ENCODE measurements around the gene OTUD3. TPM values are rescaled to one million over a fixed set of nuclear protein-coding genes. Genes with fewer than 3 reads are reported as not detected.

OTUD3 gene
- total and polyA plus RNA-seq, 2 of the 13 experiments (the other 11 are each of a cell fraction or from before 2014, with no cell fraction given): 5.2 to 7.5 TPM

- peak; percentile 28; the same call in 1 of the 2 replicates for TF ChIP-seq ZNF281 (CRISPR knock-in tag; IDR thresholded peaks at IDR 0.05; ENCODE audit: borderline replicate concordance)
- TF ChIP-seq SUZ12 (IDR thresholded peaks at IDR 0.05; ENCODE audit: low read depth, low read length): no peak
- peak; percentile 43; the same call in 1 of the 2 replicates for TF ChIP-seq ELF3 (CRISPR knock-in tag; IDR thresholded peaks at IDR 0.05)
- peak; percentile 45; the same call in 1 of the 2 replicates for TF ChIP-seq KDM5A (IDR thresholded peaks at IDR 0.05; ENCODE audit: borderline replicate concordance, low read length)
- TF ChIP-seq, protein P1, sequence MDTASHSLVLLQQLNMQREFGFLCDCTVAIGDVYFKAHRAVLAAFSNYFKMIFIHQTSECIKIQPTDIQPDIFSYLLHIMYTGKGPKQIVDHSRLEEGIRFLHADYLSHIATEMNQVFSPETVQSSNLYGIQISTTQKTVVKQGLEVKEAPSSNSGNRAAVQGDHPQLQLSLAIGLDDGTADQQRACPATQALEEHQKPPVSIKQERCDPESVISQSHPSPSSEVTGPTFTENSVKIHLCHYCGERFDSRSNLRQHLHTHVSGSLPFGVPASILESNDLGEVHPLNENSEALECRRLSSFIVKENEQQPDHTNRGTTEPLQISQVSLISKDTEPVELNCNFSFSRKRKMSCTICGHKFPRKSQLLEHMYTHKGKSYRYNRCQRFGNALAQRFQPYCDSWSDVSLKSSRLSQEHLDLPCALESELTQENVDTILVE (CRISPR knock-in tag; IDR thresholded peaks at IDR 0.05): peak; percentile 29; the same call in 1 of the 2 replicates
- TF ChIP-seq CCAR2 (optimal IDR thresholded peaks at IDR 0.05; ENCODE audit: low read depth, low read length): no peak
- 0 out of 2 replicates have a peak, but pooled peaks have one; percentile 19 for TF ChIP-seq ZNF331 (CRISPR knock-in tag; IDR thresholded peaks at IDR 0.05)
- TF ChIP-seq, protein P2, sequence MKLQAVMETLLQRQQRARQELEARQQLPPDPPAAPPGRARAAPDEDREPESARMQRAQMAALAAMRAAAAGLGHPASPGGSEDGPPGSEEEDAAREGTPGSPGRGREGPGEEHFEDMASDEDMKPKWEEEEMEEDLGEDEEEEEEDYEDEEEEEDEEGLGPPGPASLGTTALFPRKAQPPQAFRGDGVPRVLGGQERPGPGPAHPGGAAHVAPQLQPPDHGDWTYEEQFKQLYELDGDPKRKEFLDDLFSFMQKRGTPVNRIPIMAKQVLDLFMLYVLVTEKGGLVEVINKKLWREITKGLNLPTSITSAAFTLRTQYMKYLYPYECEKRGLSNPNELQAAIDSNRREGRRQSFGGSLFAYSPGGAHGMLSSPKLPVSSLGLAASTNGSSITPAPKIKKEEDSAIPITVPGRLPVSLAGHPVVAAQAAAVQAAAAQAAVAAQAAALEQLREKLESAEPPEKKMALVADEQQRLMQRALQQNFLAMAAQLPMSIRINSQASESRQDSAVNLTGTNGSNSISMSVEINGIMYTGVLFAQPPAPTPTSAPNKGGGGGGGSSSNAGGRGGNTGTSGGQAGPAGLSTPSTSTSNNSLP (IDR thresholded peaks at IDR 0.05; ENCODE audit: low read depth, low read length): 0 out of 2 replicates have a peak, but pooled peaks have one; percentile 27
- TF ChIP-seq ZSCAN31 (CRISPR knock-in tag; IDR thresholded peaks at IDR 0.05; ENCODE audit: low read depth): peak; percentile 17; the same call in 1 of the 2 replicates
- TF ChIP-seq PHB2 (IDR thresholded peaks at IDR 0.05; ENCODE audit: partially characterized antibody): no peak
- TF ChIP-seq IKZF4 (CRISPR knock-in tag; IDR thresholded peaks at IDR 0.05; ENCODE audit: borderline replicate concordance, low read depth, not compliant biosample characterization): peak; percentile 96
- TF ChIP-seq SCMH1 (CRISPR knock-in tag; IDR thresholded peaks at IDR 0.05; ENCODE audit: borderline replicate concordance): no peak
- TF ChIP-seq, protein P3, sequence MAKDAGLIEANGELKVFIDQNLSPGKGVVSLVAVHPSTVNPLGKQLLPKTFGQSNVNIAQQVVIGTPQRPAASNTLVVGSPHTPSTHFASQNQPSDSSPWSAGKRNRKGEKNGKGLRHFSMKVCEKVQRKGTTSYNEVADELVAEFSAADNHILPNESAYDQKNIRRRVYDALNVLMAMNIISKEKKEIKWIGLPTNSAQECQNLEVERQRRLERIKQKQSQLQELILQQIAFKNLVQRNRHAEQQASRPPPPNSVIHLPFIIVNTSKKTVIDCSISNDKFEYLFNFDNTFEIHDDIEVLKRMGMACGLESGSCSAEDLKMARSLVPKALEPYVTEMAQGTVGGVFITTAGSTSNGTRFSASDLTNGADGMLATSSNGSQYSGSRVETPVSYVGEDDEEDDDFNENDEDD (CRISPR knock-in tag; IDR thresholded peaks at IDR 0.05; ENCODE audit: borderline replicate concordance): peak; percentile 86
- TF ChIP-seq, protein P4, sequence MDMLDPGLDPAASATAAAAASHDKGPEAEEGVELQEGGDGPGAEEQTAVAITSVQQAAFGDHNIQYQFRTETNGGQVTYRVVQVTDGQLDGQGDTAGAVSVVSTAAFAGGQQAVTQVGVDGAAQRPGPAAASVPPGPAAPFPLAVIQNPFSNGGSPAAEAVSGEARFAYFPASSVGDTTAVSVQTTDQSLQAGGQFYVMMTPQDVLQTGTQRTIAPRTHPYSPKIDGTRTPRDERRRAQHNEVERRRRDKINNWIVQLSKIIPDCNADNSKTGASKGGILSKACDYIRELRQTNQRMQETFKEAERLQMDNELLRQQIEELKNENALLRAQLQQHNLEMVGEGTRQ (IDR thresholded peaks at IDR 0.05; ENCODE audit: low read depth, low read length): peak; percentile 94
- TF ChIP-seq, protein P4 (CRISPR knock-in tag; IDR thresholded peaks at IDR 0.05; ENCODE audit: borderline replicate concordance): peak; percentile 96; the same call in 1 of the 2 replicates
- no peak for TF ChIP-seq TCF7L2 (IDR thresholded peaks at IDR 0.05; ENCODE audit: low read depth, low read length)
- TF ChIP-seq ZNF674 (CRISPR knock-in tag; IDR thresholded peaks at IDR 0.05; ENCODE audit: low read depth): 0 out of 2 replicates have a peak, but pooled peaks have one; percentile 44
- peak; percentile 75; the same call in 1 of the 2 replicates for TF ChIP-seq ZNF841 (CRISPR knock-in tag; IDR thresholded peaks at IDR 0.05; ENCODE audit: borderline replicate concordance)
These were observed at the start of gene OTUD3 (continued) for GRCh38 chr1:19882111-19883071.
